ENCODE measurements around the gene TH.

Gene TH

GRCh38 chr11:2209370-2209801, 37.8 kb upstream of the TH start:
- TF ChIP-seq, protein P1, sequence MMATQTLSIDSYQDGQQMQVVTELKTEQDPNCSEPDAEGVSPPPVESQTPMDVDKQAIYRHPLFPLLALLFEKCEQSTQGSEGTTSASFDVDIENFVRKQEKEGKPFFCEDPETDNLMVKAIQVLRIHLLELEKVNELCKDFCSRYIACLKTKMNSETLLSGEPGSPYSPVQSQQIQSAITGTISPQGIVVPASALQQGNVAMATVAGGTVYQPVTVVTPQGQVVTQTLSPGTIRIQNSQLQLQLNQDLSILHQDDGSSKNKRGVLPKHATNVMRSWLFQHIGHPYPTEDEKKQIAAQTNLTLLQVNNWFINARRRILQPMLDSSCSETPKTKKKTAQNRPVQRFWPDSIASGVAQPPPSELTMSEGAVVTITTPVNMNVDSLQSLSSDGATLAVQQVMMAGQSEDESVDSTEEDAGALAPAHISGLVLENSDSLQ (IDR thresholded peaks at IDR 0.05) = no peak
- TF ChIP-seq SP1 (IDR thresholded peaks at IDR 0.05) (no peak), FOXM1 (IDR thresholded peaks at IDR 0.05; ENCODE audit: borderline replicate concordance) (no peak), TARDBP (IDR thresholded peaks at IDR 0.05) (no peak), CTBP1 (IDR thresholded peaks at IDR 0.05; ENCODE audit: borderline replicate concordance) (no peak), FOXA1 (IDR thresholded peaks at IDR 0.05) (no peak), ZNF384 (IDR thresholded peaks at IDR 0.05) (no peak), NFRKB (IDR thresholded peaks at IDR 0.05) (no peak), HDGF (IDR thresholded peaks at IDR 0.05; ENCODE audit: borderline replicate concordance) (no peak), L3MBTL2 (conservative IDR thresholded peaks at IDR 0.05) (no peak), FOXK2 (IDR thresholded peaks at IDR 0.05) (no peak), SUZ12 (IDR thresholded peaks at IDR 0.05) (no peak), ELF4 (IDR thresholded peaks at IDR 0.05) (no peak), ARNT (IDR thresholded peaks at IDR 0.05) (no peak), BHLHE40 (IDR thresholded peaks at IDR 0.05; ENCODE audit: borderline replicate concordance) (no peak), LEF1 (IDR thresholded peaks at IDR 0.05; ENCODE audit: borderline replicate concordance) (no peak)
- ChIA-PET CTCF (no interaction called here), POLR2A (no interaction called here)
- DNase-seq (ENCODE audit: extremely low spot score) = no peak

DNA sequence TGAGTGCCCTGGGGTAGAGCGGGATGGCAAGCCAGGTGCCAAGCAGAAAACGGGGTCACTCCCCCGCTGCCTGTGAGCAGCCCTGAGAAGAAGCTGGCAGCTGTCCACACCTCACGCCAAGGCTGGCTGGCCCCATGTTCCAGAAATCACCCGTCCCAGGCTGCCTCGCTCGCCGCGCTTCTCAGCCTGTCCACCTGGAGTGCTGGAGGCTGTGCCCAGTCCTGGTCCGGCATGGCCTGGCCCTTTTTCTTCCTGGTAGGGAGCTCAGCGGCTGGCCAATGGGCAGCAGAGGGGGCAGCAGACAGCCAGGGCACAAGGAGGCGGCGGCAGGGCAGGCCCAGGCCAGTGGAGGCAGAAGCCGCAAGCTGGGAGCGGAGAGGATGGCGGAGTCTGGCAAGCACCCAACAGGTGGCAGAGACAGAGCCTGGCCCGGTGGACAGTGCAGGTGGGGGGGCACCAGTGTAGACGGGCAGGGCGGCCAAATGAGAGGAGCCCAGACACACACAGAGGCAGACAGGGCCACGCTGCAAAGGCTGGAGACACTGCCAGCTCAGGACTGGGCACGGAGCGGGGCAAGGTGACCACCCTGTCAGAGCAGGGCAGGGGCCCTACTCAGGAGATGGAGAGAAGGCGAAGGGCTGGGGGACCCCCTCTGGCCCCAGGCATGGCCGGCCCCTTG, 37.2 kb upstream of the TH start:
- POLR2A ChIA-PET = no interaction called here
- CTCF ChIA-PET = no interaction called here
- DNase-seq (ENCODE audit: extremely low spot score) = no peak
- TF ChIP-seq SP1 (IDR thresholded peaks at IDR 0.05) (no peak), SUZ12 (IDR thresholded peaks at IDR 0.05) (no peak), TARDBP (IDR thresholded peaks at IDR 0.05) (no peak), ZNF384 (IDR thresholded peaks at IDR 0.05) (no peak), ELF4 (IDR thresholded peaks at IDR 0.05) (no peak), BHLHE40 (IDR thresholded peaks at IDR 0.05; ENCODE audit: borderline replicate concordance) (no peak), HDGF (IDR thresholded peaks at IDR 0.05; ENCODE audit: borderline replicate concordance) (no peak)

DNA sequence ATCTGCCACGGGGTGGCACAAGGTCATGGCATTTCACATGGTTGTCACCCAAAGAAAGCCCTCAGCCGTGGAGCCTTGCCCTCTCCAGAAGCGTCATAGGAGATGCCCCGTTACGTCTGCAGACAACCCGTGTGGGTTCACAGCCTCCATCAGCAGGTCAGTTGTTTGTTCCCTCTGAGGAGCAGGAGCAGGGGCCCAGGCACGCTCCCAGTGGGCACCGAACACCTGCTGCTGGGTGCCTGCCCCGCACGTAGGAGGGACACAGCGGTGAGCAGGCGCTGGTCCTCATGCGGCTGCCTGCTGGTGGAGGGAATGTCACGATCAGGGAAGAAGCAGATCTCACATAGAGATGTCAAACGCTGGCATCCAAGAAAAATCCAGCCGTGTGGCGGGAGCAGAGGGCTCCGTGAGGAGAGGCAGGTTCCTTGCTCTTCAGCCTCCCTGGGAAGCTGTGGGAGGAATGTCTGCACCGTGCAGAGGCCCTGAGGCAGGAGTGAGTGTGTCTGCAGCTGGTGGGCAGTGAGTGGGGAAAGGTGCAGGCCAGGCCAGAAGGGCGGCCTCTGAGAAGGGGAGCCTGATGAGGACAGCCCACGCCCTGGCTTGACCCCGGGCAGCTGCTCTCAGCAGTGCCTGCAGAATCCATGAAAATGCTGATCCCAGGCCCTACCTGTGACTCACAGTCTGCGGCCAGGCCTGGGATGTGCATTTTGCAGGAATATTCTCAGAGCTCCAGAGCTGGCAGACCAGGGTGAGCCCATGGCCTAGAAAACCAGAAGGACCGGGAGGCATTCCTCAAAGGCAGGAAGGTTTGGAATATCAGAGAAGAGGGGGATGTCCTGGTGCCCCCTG, 36.4 kb upstream of the TH start:
- no peak for TF ChIP-seq BHLHE40 (IDR thresholded peaks at IDR 0.05; ENCODE audit: borderline replicate concordance)

DNA sequence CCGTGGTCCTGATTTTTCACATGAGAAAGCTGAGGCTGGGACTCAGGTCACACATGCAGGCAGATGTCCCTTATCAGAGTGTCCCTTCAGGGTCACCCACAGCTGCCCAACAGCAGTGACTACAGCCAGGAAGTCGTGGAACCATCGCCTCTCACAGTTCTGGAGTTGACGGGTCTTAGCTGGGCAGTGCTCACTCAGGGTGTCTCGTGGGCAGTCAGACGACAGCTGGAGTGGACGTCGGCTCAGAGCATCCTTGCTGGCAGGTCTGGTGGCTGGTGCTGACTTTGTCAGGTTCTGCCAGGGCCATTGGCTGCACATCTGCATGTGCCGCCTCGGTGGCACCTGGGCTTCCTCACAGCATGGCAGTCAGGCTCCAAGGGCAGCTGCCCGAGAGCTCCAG, 35.6 kb upstream of the TH start:
- no peak for DNase-seq (ENCODE audit: extremely low spot score)
- no peak for TF ChIP-seq CTBP1 (IDR thresholded peaks at IDR 0.05; ENCODE audit: borderline replicate concordance)
- TF ChIP-seq L3MBTL2 (conservative IDR thresholded peaks at IDR 0.05) = no peak
- TF ChIP-seq HDGF (IDR thresholded peaks at IDR 0.05; ENCODE audit: borderline replicate concordance) = no peak
- no peak for TF ChIP-seq ARNT (IDR thresholded peaks at IDR 0.05)
- TF ChIP-seq BHLHE40 (IDR thresholded peaks at IDR 0.05; ENCODE audit: borderline replicate concordance) = no peak
- no peak for TF ChIP-seq FOXA1 (IDR thresholded peaks at IDR 0.05)
- TF ChIP-seq, protein P1 (IDR thresholded peaks at IDR 0.05) = no peak
- no peak for TF ChIP-seq ZNF384 (IDR thresholded peaks at IDR 0.05)
- ChIA-PET CTCF (no interaction called here), POLR2A (no interaction called here)

More for the DNA sequence above, 36.4 kb upstream of the TH start:
- CTCF ChIA-PET = no interaction called here
- POLR2A ChIA-PET = interaction anchor here (0.7 kb wide), 1 partner anchor 212 kb away, joined by 3 read pairs; no protein-coding TSS in a partner anchor
- no peak for DNase-seq (ENCODE audit: extremely low spot score)

- no peak for DNase-seq (ENCODE audit: extremely low spot score)
- ChIA-PET CTCF (no interaction called here), POLR2A (no interaction called here)
- TF ChIP-seq HDGF (IDR thresholded peaks at IDR 0.05; ENCODE audit: borderline replicate concordance) (no peak), CTBP1 (IDR thresholded peaks at IDR 0.05; ENCODE audit: borderline replicate concordance) (no peak), FOXM1 (IDR thresholded peaks at IDR 0.05; ENCODE audit: borderline replicate concordance) (no peak), TARDBP (IDR thresholded peaks at IDR 0.05) (no peak), SP1 (IDR thresholded peaks at IDR 0.05) (no peak), L3MBTL2 (conservative IDR thresholded peaks at IDR 0.05) (no peak), NFRKB (IDR thresholded peaks at IDR 0.05) (no peak), ELF4 (IDR thresholded peaks at IDR 0.05) (no peak), LEF1 (IDR thresholded peaks at IDR 0.05; ENCODE audit: borderline replicate concordance) (no peak), ZNF384 (IDR thresholded peaks at IDR 0.05) (no peak), ARNT (IDR thresholded peaks at IDR 0.05) (no peak)
- TF ChIP-seq, protein P1 (IDR thresholded peaks at IDR 0.05) = no peak
Measured at GRCh38 chr11:2205981-2206690, 34.5 kb upstream of the TH start.

- ChIA-PET CTCF (no interaction called here), POLR2A (no interaction called here)
- no peak for DNase-seq (ENCODE audit: extremely low spot score)
- TF ChIP-seq FOXM1 (IDR thresholded peaks at IDR 0.05; ENCODE audit: borderline replicate concordance) (no peak), CTBP1 (IDR thresholded peaks at IDR 0.05; ENCODE audit: borderline replicate concordance) (no peak), ARNT (IDR thresholded peaks at IDR 0.05) (no peak), L3MBTL2 (conservative IDR thresholded peaks at IDR 0.05) (no peak), NFRKB (IDR thresholded peaks at IDR 0.05) (no peak), LEF1 (IDR thresholded peaks at IDR 0.05; ENCODE audit: borderline replicate concordance) (no peak), SP1 (IDR thresholded peaks at IDR 0.05) (no peak), FOXA1 (IDR thresholded peaks at IDR 0.05) (no peak)
- TF ChIP-seq, protein P1 (IDR thresholded peaks at IDR 0.05) = no peak
Measured at GRCh38 chr11:2205214-2205720, 33.7 kb upstream of the TH start.

Measured in HEK293T (cell line).